ENCODE results near the gene AIRE. TPM values are rescaled to one million over a fixed set of nuclear protein-coding genes. Genes with fewer than 3 reads are reported as not detected.

AIRE gene
- total RNA-seq, 1 experiment from 2014 or later, result not detected

DNA sequence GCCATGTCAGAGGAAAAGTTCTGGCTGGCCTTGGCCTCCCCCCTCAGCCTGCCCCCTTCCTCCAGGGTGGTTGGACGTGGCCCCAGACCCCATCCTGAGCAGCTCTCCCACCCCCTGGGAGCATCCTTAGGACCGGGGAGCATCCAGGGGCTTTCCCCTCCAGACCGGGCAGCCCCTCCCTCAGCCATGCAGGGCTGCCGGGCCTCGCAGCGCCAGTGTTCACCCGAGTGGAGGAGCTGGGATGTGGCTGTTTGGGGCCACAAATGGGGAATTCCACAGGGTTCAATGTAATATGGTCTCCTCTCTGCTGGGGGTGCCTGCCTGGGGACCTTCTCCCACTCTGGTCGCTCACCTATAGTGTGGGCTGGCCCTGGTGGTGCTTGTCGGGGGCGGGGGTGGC is 10.0 kb downstream of the AIRE start:
- no peaks in the 10 kb centered on the region for H3K27me3 ChIP-seq (replicated peaks; ENCODE audit: insufficient read depth, low read depth, low read length, poor library complexity)
- no peak overlapping the region for H3K4me3 ChIP-seq (ENCODE audit: low read depth, low read length, poor library complexity, severe bottlenecking)
- DNase-seq (ENCODE audit: low spot score), result no peak
- intact Hi-C loops (cut with micrococcal nuclease; ENCODE audit: unreplicated experiment), result loop anchor here (5.0 kb wide), 1 partner anchor 483 kb away; no protein-coding TSS in a partner anchor
- H3K9me3 ChIP-seq (ENCODE audit: low read depth, low read length, poor library complexity, severe bottlenecking), result no peaks in the 10 kb centered on the region
- no peak overlapping the region for H3K27ac ChIP-seq (ENCODE audit: low read depth, low read length, poor library complexity, severe bottlenecking)
- ChIA-PET POLR2A (ENCODE audit: low non-redundant PET) (no interaction called here), CTCF (no interaction called here)
- no peak for TF ChIP-seq EZH2 (IDR thresholded peaks at IDR 0.05; ENCODE audit: borderline replicate concordance, low read depth, low read length, poor library complexity, severe bottlenecking)
- TF ChIP-seq, protein P1, sequence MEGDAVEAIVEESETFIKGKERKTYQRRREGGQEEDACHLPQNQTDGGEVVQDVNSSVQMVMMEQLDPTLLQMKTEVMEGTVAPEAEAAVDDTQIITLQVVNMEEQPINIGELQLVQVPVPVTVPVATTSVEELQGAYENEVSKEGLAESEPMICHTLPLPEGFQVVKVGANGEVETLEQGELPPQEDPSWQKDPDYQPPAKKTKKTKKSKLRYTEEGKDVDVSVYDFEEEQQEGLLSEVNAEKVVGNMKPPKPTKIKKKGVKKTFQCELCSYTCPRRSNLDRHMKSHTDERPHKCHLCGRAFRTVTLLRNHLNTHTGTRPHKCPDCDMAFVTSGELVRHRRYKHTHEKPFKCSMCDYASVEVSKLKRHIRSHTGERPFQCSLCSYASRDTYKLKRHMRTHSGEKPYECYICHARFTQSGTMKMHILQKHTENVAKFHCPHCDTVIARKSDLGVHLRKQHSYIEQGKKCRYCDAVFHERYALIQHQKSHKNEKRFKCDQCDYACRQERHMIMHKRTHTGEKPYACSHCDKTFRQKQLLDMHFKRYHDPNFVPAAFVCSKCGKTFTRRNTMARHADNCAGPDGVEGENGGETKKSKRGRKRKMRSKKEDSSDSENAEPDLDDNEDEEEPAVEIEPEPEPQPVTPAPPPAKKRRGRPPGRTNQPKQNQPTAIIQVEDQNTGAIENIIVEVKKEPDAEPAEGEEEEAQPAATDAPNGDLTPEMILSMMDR (conservative IDR thresholded peaks at IDR 0.05; ENCODE audit: low read depth, low read length), result no peak
- no TSS peak for BruUV-seq (replicated peaks)
- H3K36me3 ChIP-seq (ENCODE audit: insufficient read depth, low read length, poor library complexity, severe bottlenecking), result no peaks in the 10 kb centered on the region
- H3K4me1 ChIP-seq (ENCODE audit: insufficient read depth, low read length, poor library complexity, severe bottlenecking), result peaks cover 28% of the 10 kb centered on the region

DNA sequence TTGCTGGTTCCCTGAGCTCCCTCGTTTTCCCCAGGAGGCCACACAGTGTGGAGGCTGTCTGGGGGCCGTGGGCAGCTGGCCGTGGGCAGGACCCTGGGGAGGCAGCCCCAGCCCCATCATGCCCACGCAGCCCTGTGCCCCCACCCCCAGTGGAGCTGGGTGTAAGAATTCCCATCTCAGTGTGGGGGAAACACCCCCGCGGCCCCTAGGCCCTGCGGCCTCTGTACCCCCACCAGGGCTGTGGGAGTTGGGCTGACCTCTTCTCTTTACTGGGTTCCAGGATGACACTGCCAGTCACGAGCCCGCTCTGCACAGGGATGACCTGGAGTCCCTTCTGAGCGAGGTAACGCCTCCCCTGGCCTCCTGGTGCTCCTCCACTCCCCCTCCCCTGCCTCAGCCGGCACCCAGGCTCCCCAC is 10.4 kb downstream of the AIRE start:
- intact Hi-C loops (cut with micrococcal nuclease; ENCODE audit: unreplicated experiment), result loop anchor here (5.0 kb wide), 1 partner anchor 484 kb away; no protein-coding TSS in a partner anchor
- no peaks in the 10 kb centered on the region for H3K9me3 ChIP-seq (ENCODE audit: low read depth, low read length, poor library complexity, severe bottlenecking)
- peaks cover 33% of the 10 kb centered on the region for H3K4me1 ChIP-seq (ENCODE audit: insufficient read depth, low read length, poor library complexity, severe bottlenecking)
- TF ChIP-seq, protein P1 (conservative IDR thresholded peaks at IDR 0.05; ENCODE audit: low read depth, low read length), result no peak
- no peak for TF ChIP-seq EZH2 (IDR thresholded peaks at IDR 0.05; ENCODE audit: borderline replicate concordance, low read depth, low read length, poor library complexity, severe bottlenecking)
- ChIA-PET CTCF (no interaction called here), POLR2A (ENCODE audit: low non-redundant PET) (no interaction called here)
- no peak overlapping the region for H3K27ac ChIP-seq (ENCODE audit: low read depth, low read length, poor library complexity, severe bottlenecking)
- H3K27me3 ChIP-seq (replicated peaks; ENCODE audit: insufficient read depth, low read depth, low read length, poor library complexity), result no peaks in the 10 kb centered on the region
- H3K36me3 ChIP-seq (ENCODE audit: insufficient read depth, low read length, poor library complexity, severe bottlenecking), result no peaks in the 10 kb centered on the region
- no peak for DNase-seq (ENCODE audit: low spot score)
- BruUV-seq (replicated peaks), result no TSS peak
- H3K4me3 ChIP-seq (ENCODE audit: low read depth, low read length, poor library complexity, severe bottlenecking), result no peak overlapping the region

DNA sequence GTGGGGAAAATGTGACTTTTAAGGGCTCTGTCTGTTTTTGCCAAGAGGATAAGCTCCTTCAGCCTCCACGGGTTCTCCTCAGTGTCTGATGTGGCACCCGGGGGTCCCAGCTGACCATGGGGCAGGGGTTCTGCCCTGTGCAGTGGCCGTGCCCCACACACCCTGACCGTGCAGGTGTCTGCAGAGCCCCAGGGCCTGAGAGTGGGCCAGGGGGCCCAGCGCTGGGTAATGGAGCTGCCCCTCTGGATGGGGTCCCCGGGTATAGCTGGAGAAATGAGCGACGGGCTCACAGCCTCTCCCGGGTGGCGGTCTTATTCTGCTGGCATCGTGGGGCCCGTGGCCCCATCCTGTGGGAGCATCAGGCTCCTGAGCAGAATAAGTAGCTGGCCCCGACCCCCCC is 11.2 kb downstream of the AIRE start:
- intact Hi-C loops (cut with micrococcal nuclease; ENCODE audit: unreplicated experiment), result loop anchor here (5.0 kb wide), 1 partner anchor 485 kb away; no protein-coding TSS in a partner anchor
- Histone ChIP-seq H3K27ac (ENCODE audit: low read depth, low read length, poor library complexity, severe bottlenecking) (no peak overlapping the region), H3K27me3 (replicated peaks; ENCODE audit: insufficient read depth, low read depth, low read length, poor library complexity) (no peaks in the 10 kb centered on the region), H3K4me3 (ENCODE audit: low read depth, low read length, poor library complexity, severe bottlenecking) (no peak overlapping the region), H3K9me3 (ENCODE audit: low read depth, low read length, poor library complexity, severe bottlenecking) (no peaks in the 10 kb centered on the region), H3K36me3 (ENCODE audit: insufficient read depth, low read length, poor library complexity, severe bottlenecking) (no peaks in the 10 kb centered on the region), H3K4me1 (ENCODE audit: insufficient read depth, low read length, poor library complexity, severe bottlenecking) (peaks cover 37% of the 10 kb centered on the region)
- ChIA-PET CTCF (interaction anchor here (0.7 to 1.1 kb wide), 2 partner anchors 233 to 487 kb away, joined by 3 to 4 read pairs; no protein-coding TSS in a partner anchor), POLR2A (ENCODE audit: low non-redundant PET) (no interaction called here)
- no TSS peak for BruUV-seq (replicated peaks)
- DNase-seq (ENCODE audit: low spot score), result no peak
- TF ChIP-seq, protein P1 (conservative IDR thresholded peaks at IDR 0.05; ENCODE audit: low read depth, low read length), result no peak
- no peak for TF ChIP-seq EZH2 (IDR thresholded peaks at IDR 0.05; ENCODE audit: borderline replicate concordance, low read depth, low read length, poor library complexity, severe bottlenecking)

Data from A673 (cell line).